GM12864 (cell line): ENCODE measurements around the gene ATP2B3.

Experiments used
- DNase-seq: peaks from one replicate; pipeline ENCODE4 v3.0.0-alpha.2; 2011; ENCODE audit warnings: low read depth
- H3K4me3 ChIP-seq: 2 replicates; pipeline ENCODE4 v1.5.1; 2011; ENCODE audit warnings: mild to moderate bottlenecking, low read depth, low read length, control low read depth
- CTCF ChIP-seq: IDR thresholded peaks from 2 replicates; pipeline ENCODE4 v1.5.1; 2011; ENCODE audit warnings: low read depth, mild to moderate bottlenecking, moderate library complexity, low read length, control low read depth, inconsistent platforms; ENCODE audit errors: missing control alignments

Gene ATP2B3

GRCh38 chrX:153580700-153581386, 63.4 kb downstream of the ATP2B3 start:
- H3K4me3 ChIP-seq, result no peak overlapping the region
- no peak for TF ChIP-seq CTCF
- DNase-seq, result no peak

DNA sequence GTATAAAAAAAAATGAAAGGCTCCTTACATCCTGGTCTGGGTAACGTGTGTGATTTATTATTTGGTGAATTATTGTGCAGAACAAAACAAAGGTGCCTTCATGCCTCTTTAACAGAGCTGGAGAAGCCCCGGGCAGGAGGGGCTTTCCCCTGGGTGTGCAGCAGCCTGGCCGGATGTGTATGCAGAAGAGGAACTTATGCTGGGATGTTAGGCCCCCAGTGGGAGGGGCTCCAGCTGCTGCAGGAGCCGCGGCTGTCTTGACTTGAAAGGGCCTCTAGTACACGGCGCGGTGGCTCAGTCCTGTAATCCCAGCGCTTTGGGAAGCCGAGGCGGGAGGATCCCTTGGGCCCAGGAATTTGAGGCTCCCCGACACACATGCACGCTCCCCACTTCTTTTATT, 65.5 kb downstream of the ATP2B3 start:
- no peak for TF ChIP-seq CTCF
- no peak overlapping the region for H3K4me3 ChIP-seq
- peak; percentile 41 for DNase-seq

DNA sequence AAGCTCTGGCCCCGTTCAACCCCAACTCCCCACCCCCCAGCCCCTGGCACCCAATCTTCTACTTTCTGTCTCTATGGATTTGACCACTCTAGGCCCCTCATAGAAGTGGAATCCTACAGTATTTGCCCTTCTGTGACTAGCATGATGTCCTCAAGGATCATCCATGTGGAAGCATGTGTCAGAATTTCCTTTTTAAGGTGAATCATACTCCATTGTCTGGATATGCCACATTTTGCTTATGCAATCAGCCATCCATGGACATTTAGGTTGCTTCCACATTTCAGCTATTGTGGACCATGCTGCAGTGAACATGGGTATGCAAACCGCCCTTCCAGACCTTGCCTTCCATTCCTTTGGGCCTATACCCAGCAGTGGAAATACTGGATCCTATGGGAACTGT, 66.0 kb downstream of the ATP2B3 start:
- no peak overlapping the region for H3K4me3 ChIP-seq
- no peak for TF ChIP-seq CTCF
- DNase-seq, result no peak

DNA sequence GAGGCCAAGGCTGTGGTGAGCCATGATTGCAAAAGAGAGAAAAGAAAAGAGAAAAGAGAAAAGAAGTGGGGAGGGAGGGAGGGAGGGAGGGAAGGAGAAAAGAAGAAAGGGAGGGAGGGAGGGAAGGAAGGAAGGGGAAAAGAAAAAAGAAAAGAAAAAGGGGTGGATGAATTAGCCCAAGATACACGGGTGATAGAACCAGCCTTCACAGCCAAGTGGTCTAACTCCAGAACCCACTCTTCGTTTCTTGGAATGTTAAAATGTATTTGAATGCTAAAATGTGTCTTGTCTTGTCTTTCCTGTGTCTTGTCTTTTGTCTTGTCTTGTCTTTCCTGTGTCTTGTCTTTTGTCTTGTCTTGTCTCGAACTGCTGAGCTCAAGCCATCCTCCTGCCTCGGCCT, 68.4 kb downstream of the ATP2B3 start:
- DNase-seq, result no peak
- TF ChIP-seq CTCF, result no peak

GRCh38 chrX:153587342-153587741, 69.9 kb downstream of the ATP2B3 start:
- no peak for DNase-seq
- no peak overlapping the region for H3K4me3 ChIP-seq
- no peak for TF ChIP-seq CTCF

More for the DNA sequence above, 68.4 kb downstream of the ATP2B3 start:
- H3K4me3 ChIP-seq, result no peak overlapping the region

GRCh38 chrX:153588021-153588781, 70.8 kb downstream of the ATP2B3 start:
- H3K4me3 ChIP-seq, result no peak overlapping the region
- TF ChIP-seq CTCF, result no peak
- DNase-seq, result no peak
